SK-N-SH treated with all-trans-retinoic acid at 6 μM for 48 hours (cell line): ENCODE results near the gene HEATR5B.

Experiments
- ARNTL ChIP-seq: fragments of 450-650 bp; formaldehyde crosslinking; IDR thresholded peaks from 2 replicates; pipeline ENCODE4 v1.5.0; 2020; ENCODE audit warnings: low read depth, mild to moderate bottlenecking, moderate library complexity, borderline replicate concordance
- BACH2 ChIP-seq: fragments of 250-450 bp; sonication (Bioruptor Pico); IDR thresholded peaks from 2 replicates; pipeline ENCODE4 v1.9.0; 2021; ENCODE audit warnings: mild to moderate bottlenecking, borderline replicate concordance
- CSRNP3 ChIP-seq: fragments of 250-450 bp; sonication (Bioruptor Pico); IDR thresholded peaks from 2 replicates; pipeline ENCODE4 v1.5.1; 2021; ENCODE audit warnings: mild to moderate bottlenecking, moderate library complexity
- ISL1 ChIP-seq: fragments of 250-450 bp; sonication (Bioruptor Pico); IDR thresholded peaks from 2 replicates; pipeline ENCODE4 v2.1.2; 2022; ENCODE audit warnings: mild to moderate bottlenecking, moderate library complexity
- RARB ChIP-seq: fragments of 250-450 bp; sonication (Bioruptor Pico); IDR thresholded peaks from 2 replicates; pipeline ENCODE4 v1.8.0; 2021; ENCODE audit warnings: mild to moderate bottlenecking, moderate library complexity
- ZNF565 ChIP-seq: fragments of 450-650 bp; formaldehyde crosslinking; conservative IDR thresholded peaks from 2 replicates; pipeline ENCODE4 v1.5.0; 2020; ENCODE audit warnings: low read depth, mild to moderate bottlenecking, moderate library complexity
- ZNF8 ChIP-seq: fragments of 450-650 bp; formaldehyde crosslinking; IDR thresholded peaks from 2 replicates; pipeline ENCODE4 v1.5.0; 2020; ENCODE audit warnings: mild to moderate bottlenecking, moderate library complexity

DNA sequence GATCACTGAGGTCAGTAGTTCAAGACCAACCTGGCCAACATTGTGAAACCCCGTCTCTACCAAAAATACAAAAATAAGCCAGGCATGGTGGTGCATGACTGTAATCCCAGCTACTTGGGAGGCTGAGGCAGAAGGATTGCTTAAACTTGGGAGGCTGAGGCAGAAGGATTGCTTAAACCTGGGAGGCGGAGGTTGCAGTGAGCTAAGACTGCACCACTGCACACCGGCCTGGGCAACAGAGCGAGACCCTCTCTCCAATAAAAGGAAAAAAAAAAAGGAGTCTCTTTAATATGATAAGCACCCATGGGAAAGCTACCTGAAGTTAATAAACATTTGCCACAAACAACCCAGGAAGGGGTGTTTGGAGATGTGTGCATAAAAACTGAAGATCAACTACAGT, 120.4 kb downstream of the HEATR5B start:
- TF ChIP-seq CSRNP3 (CRISPR knock-in tag) = no peak
- TF ChIP-seq RARB (CRISPR knock-in tag) = no peak
- no peak for TF ChIP-seq ZNF8
- TF ChIP-seq ZNF565 = no peak
- no peak for TF ChIP-seq ARNTL (CRISPR knock-in tag)
- TF ChIP-seq BACH2 (CRISPR knock-in tag) = no peak
- no peak for TF ChIP-seq ISL1 (CRISPR knock-in tag)
